OCI-LY7 (cell line): ENCODE measurements around the gene RGS17.

Experiments
- EZH2phosphoT487 ChIP-seq: fragments of 200-600 bp; sonication (generic); IDR thresholded peaks from 2 replicates; pipeline ENCODE4 v1.6.1; 2018; ENCODE audit warnings: low read depth, borderline replicate concordance, mild to moderate bottlenecking, mixed run types, antibody characterized with exemption, low read length, moderate library complexity, mixed read lengths
- TF ChIP-seq, protein P1 (sequence below): fragments of 200-600 bp; sonication (generic); conservative IDR thresholded peaks from 2 replicates; pipeline ENCODE4 v1.5.1; 2014; ENCODE audit warnings: mild to moderate bottlenecking, antibody characterized with exemption, low read length, moderate library complexity, mixed read lengths

- TF ChIP-seq, protein P1, sequence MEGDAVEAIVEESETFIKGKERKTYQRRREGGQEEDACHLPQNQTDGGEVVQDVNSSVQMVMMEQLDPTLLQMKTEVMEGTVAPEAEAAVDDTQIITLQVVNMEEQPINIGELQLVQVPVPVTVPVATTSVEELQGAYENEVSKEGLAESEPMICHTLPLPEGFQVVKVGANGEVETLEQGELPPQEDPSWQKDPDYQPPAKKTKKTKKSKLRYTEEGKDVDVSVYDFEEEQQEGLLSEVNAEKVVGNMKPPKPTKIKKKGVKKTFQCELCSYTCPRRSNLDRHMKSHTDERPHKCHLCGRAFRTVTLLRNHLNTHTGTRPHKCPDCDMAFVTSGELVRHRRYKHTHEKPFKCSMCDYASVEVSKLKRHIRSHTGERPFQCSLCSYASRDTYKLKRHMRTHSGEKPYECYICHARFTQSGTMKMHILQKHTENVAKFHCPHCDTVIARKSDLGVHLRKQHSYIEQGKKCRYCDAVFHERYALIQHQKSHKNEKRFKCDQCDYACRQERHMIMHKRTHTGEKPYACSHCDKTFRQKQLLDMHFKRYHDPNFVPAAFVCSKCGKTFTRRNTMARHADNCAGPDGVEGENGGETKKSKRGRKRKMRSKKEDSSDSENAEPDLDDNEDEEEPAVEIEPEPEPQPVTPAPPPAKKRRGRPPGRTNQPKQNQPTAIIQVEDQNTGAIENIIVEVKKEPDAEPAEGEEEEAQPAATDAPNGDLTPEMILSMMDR = peak; percentile 11; the same call in 1 of the 2 replicates
- TF ChIP-seq EZH2phosphoT487 = no peak
Observed at GRCh38 chr6:153024709-153025017, 106.4 kb downstream of the RGS17 start.
